Thoracic aorta (tissue), 2 donors: ENCODE measurements around the gene FCHO1. TPM values are rescaled to one million over a fixed set of nuclear protein-coding genes. Genes with fewer than 3 reads are reported as not detected.

Experiments
- ATAC-seq: fragments of 150-250 bp; one replicate; pipeline ENCODE4 v1.8.0; 2017; ENCODE audit warnings: low read depth; ENCODE audit not compliant: insufficient number of reproducible peaks, low FRiP score
- DNase-seq: peaks from one replicate; pipeline ENCODE4 v3.0.0-alpha.2; 2020; ENCODE audit warnings: low spot score
- H3K27ac ChIP-seq, 2 donors: fragments of 200-600 bp; sonication (generic); 1 replicate in 1 of 2; 2 replicates in 1 of 2; pipeline ENCODE4 v1.5.1; 2016; ENCODE audit warnings: mild to moderate bottlenecking in 2 of 2, moderate library complexity in 2 of 2
- H3K27me3 ChIP-seq: fragments of 200-600 bp; sonication (generic); replicated peaks from 2 replicates; pipeline ENCODE4 v1.6.0; 2016; ENCODE audit warnings: mild to moderate bottlenecking; ENCODE audit not compliant: insufficient read depth
- H3K36me3 ChIP-seq: fragments of 200-600 bp; sonication (generic); one replicate; pipeline ENCODE4 v1.5.1; 2016
- H3K4me1 ChIP-seq, 2 donors: fragments of 200-600 bp; sonication (generic); 1 replicate in 1 of 2; 2 replicates in 1 of 2; pipeline versions ENCODE4 v1.5.1 to v1.6.0; 2016; ENCODE audit warnings: low read depth in 2 of 2, mild to moderate bottlenecking in 1 of 2; ENCODE audit not compliant: control insufficient read depth in 1 of 2
- H3K4me3 ChIP-seq: fragments of 200-600 bp; sonication (generic); 2 replicates; pipeline ENCODE4 v1.5.1; 2016; ENCODE audit warnings: mild to moderate bottlenecking
- H3K9me3 ChIP-seq: fragments of 200-600 bp; sonication (generic); 2 replicates; pipeline ENCODE4 v1.5.1; 2016
- total RNA-seq, 2 donors: library from RNA; depleted of rRNA; stranded (reverse); fragments of >200 nt; gene quantifications; one replicate each; pipeline versions ENCODE4 v1.1.0 to v1.2.3, GENCODE V29; 2016
- TF ChIP-seq, protein P1 (sequence below): fragments of 200-600 bp; sonication (generic); IDR thresholded peaks from one replicate; pipeline ENCODE4 v1.5.1; 2019; ENCODE audit warnings: antibody characterized with exemption

FCHO1 gene
- total RNA-seq, 2 donors from 2014 or later, result 8.5 to 8.9 TPM

DNA sequence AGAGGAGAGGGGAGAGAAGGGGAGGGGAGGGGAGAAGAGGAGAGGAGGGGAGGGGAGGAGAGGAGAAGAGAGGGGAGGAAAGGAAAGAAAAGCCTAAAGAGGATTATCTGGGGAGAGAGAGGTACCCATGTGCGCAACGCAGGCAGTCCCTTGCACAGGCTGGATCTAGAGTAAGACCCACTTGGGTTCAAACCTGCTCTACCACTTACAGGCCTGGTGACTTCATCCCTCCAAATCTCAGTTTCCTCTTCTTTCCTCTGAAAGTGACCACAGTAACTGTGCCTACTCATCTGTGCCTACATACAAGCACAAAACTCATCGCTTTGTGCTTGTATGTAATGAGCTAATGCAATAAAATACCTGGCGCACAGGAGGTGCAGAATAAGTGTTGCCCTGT, 32.7 kb upstream of the FCHO1 start:
- H3K36me3 ChIP-seq, result peaks cover 1% of the 10 kb centered on the region
- no peaks in the 10 kb centered on the region for H3K9me3 ChIP-seq
- DNase-seq, result no peak
- H3K4me3 ChIP-seq, result peak overlapping the region; percentile 94
- TF ChIP-seq, protein P1, sequence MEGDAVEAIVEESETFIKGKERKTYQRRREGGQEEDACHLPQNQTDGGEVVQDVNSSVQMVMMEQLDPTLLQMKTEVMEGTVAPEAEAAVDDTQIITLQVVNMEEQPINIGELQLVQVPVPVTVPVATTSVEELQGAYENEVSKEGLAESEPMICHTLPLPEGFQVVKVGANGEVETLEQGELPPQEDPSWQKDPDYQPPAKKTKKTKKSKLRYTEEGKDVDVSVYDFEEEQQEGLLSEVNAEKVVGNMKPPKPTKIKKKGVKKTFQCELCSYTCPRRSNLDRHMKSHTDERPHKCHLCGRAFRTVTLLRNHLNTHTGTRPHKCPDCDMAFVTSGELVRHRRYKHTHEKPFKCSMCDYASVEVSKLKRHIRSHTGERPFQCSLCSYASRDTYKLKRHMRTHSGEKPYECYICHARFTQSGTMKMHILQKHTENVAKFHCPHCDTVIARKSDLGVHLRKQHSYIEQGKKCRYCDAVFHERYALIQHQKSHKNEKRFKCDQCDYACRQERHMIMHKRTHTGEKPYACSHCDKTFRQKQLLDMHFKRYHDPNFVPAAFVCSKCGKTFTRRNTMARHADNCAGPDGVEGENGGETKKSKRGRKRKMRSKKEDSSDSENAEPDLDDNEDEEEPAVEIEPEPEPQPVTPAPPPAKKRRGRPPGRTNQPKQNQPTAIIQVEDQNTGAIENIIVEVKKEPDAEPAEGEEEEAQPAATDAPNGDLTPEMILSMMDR, result no peak
- H3K4me1 ChIP-seq, result peaks cover 43 to 52% of the 10 kb centered on the region in 2 donors
- H3K27me3 ChIP-seq, result no peaks in the 10 kb centered on the region
- H3K27ac ChIP-seq, result no peak overlapping the region
- no peak for ATAC-seq

- Histone ChIP-seq H3K9me3 (no peaks in the 10 kb centered on the region), H3K4me3 (peak within 1 kb of the TSS; percentile 94), H3K4me1 (peaks cover 43 to 52% of the 10 kb centered on the region in 2 donors), H3K27me3 (no peaks in the 10 kb centered on the region), H3K36me3 (peaks cover 7% of the 10 kb centered on the region), H3K27ac (peak within 1 kb of the TSS in 1 of 2 donors; percentile 42)
- ATAC-seq (no peak), DNase-seq (no peak)
- TF ChIP-seq, protein P1, result no peak
Measured at GRCh38 chr19:17718947-17719711, 32.1 kb upstream of the FCHO1 start, which contains the start of gene MAP1S. Gene MAP1S, plus strand, starts transcription at chr19:17719480. Its CDS starts 23 bp downstream, at chr19:17719503.

GRCh38 chr19:17719730-17720400, 31.4 kb upstream of the FCHO1 start:
- Histone ChIP-seq H3K36me3 (peaks cover 14% of the 10 kb centered on the region), H3K27me3 (no peaks in the 10 kb centered on the region), H3K27ac (no peak overlapping the region), H3K4me1 (peaks cover 43 to 52% of the 10 kb centered on the region in 2 donors), H3K9me3 (no peaks in the 10 kb centered on the region), H3K4me3 (peak overlapping the region; percentile 94)
- DNase-seq (no peak), ATAC-seq (no peak)
- TF ChIP-seq, protein P1, result no peak

- TF ChIP-seq, protein P1, result no peak
- H3K36me3 ChIP-seq, result peaks cover 20% of the 10 kb centered on the region
- no peak for ATAC-seq
- H3K27me3 ChIP-seq, result no peaks in the 10 kb centered on the region
- H3K27ac ChIP-seq, result no peak overlapping the region
- peak overlapping the region; percentile 94 for H3K4me3 ChIP-seq
- no peaks in the 10 kb centered on the region for H3K9me3 ChIP-seq
- peaks cover 43 to 52% of the 10 kb centered on the region in 2 donors for H3K4me1 ChIP-seq
- DNase-seq, result no peak
Measured at GRCh38 chr19:17720440-17720839, 30.8 kb upstream of the FCHO1 start.

GRCh38 chr19:17721111-17721628, 30.1 kb upstream of the FCHO1 start:
- peaks cover 43 to 52% of the 10 kb centered on the region in 2 donors for H3K4me1 ChIP-seq
- H3K27me3 ChIP-seq, result no peaks in the 10 kb centered on the region
- DNase-seq (no peak), ATAC-seq (no peak)
- peaks cover 28% of the 10 kb centered on the region for H3K36me3 ChIP-seq
- TF ChIP-seq, protein P1, result no peak
- H3K4me3 ChIP-seq, result peak overlapping the region; percentile 94
- no peak overlapping the region for H3K27ac ChIP-seq
- H3K9me3 ChIP-seq, result no peaks in the 10 kb centered on the region
